Upper lobe of left lung (tissue), 6 donors: ENCODE data around the gene KRTAP5-6. TPM values are rescaled to one million over a fixed set of nuclear protein-coding genes. Genes with fewer than 3 reads are reported as not detected.
A peak's percentile ranks its signal among the peaks of the same experiment; 100 is the strongest.
"Not testable (repeated sequence)": the region's sequence is repeated elsewhere in the genome, so short reads cannot be mapped to it uniquely, and the experiment has no call there.

ENCODE experiments used
- ATAC-seq, 2 donors: fragments of 200-7000 bp; cut with Tn5 transposase; one replicate each; pipeline ENCODE4 v1.9.1; 2022; ENCODE audit warnings: mild to moderate bottlenecking in 2 of 2, moderate library complexity in 2 of 2; ENCODE audit not compliant: low FRiP score in 2 of 2
- DNase-seq, 2 donors: peaks; one replicate each; pipeline ENCODE4 v3.0.0-alpha.2; 2019 to 2020
- H3K27ac ChIP-seq, 4 donors: fragments of 200-600 bp; sonication (generic); one replicate each; pipeline ENCODE4 v1.5.1; 2016 to 2019
- H3K27me3 ChIP-seq, 4 donors: fragments of 200-600 bp; sonication (generic); one replicate each; pipeline ENCODE4 v1.5.1; 2017 to 2019
- H3K36me3 ChIP-seq, 4 donors: fragments of 200-600 bp; sonication (generic); one replicate each; pipeline ENCODE4 v1.5.1; 2016 to 2019
- H3K4me1 ChIP-seq, 4 donors: fragments of 200-600 bp; sonication (generic); one replicate each; pipeline ENCODE4 v1.5.1; 2018 to 2019
- H3K4me3 ChIP-seq, 4 donors: fragments of 200-600 bp; sonication (generic); one replicate each; pipeline ENCODE4 v1.5.1; 2017 to 2019; ENCODE audit warnings: mild to moderate bottlenecking in 2 of 4, moderate library complexity in 1 of 4
- H3K9me3 ChIP-seq, 4 donors: fragments of 200-600 bp; sonication (generic); one replicate each; pipeline ENCODE4 v1.5.1; 2018 to 2019
- CTCF ChIP-seq, 6 experiments: fragments of 450-650 bp in 4 of 6; fragments of 200-600 bp in 2 of 6; sonication (generic) in 2 of 6; IDR thresholded peaks; one replicate each; pipeline ENCODE4 v1.5.1; 2016 to 2019; ENCODE audit warnings: antibody characterized with exemption in 6 of 6
- EP300 ChIP-seq, 4 donors: sonication (generic); formaldehyde crosslinking; IDR thresholded peaks; one replicate each; pipeline ENCODE4 v1.5.1; 2017; ENCODE audit warnings: antibody characterized with exemption in 4 of 4, control low read depth in 2 of 4
- POLR2A ChIP-seq, 4 donors: fragments of 450-650 bp; IDR thresholded peaks; one replicate each; pipeline ENCODE4 v1.5.1; 2016 to 2017; ENCODE audit warnings: antibody characterized with exemption in 4 of 4, mild to moderate bottlenecking in 2 of 4
- POLR2AphosphoS5 ChIP-seq, 2 donors: sonication (generic); formaldehyde crosslinking; IDR thresholded peaks; one replicate each; pipeline ENCODE4 v1.5.1; 2017; ENCODE audit warnings: antibody characterized with exemption in 2 of 2
- WGBS, 2 donors: methylation state at CpG; one replicate each; pipeline ENCODE4 v1.1.5; 2017 to 2018; 5-methylcytosine and 5-hydroxymethylcytosine counted together
- total RNA-seq, 6 donors: library from RNA; depleted of rRNA in 4 of 6; stranded (reverse); fragments of >200 nt in 4 of 6; gene quantifications; one replicate each; pipeline versions ENCODE4 v1.1.0 to v1.2.1, GENCODE V29; 2016 to 2021
- donor health status: DM: no; HTN: no; CAD: no; lungs with moderate emphysema.
- donor health status: DM: no; HTN: yes; CAD: no; lungs with severe emphysema.

Gene KRTAP5-6
- total RNA-seq, 6 donors from 2014 or later: not detected

- no peaks in the 10 kb centered on the region for H3K27me3 ChIP-seq
- no peak for DNase-seq
- no peaks in the 10 kb centered on the region for H3K9me3 ChIP-seq
- H3K4me3 ChIP-seq: no peak overlapping the region
- 70 to 79% methylated on average over 10 of the region's 10 CpGs for whole genome bisulfite sequencing, 2 donors
- no peaks in the 10 kb centered on the region for H3K36me3 ChIP-seq
- H3K4me1 ChIP-seq: no peaks in the 10 kb centered on the region
- no peak overlapping the region for H3K27ac ChIP-seq
- no peak for ATAC-seq
- TF ChIP-seq POLR2AphosphoS5 (IDR thresholded peaks at IDR 0.05): no peak
- TF ChIP-seq EP300 (IDR thresholded peaks at IDR 0.05): no peak
- no peak for TF ChIP-seq POLR2A (IDR thresholded peaks at IDR 0.05)
- no peak for TF ChIP-seq CTCF (IDR thresholded peaks at IDR 0.05)
Measured at GRCh38 chr11:1679881-1680280, 17.1 kb upstream of the KRTAP5-6 start.

GRCh38 chr11:1682225-1682905 lies 14.6 kb upstream of the KRTAP5-6 start:
- ATAC-seq (no peak), DNase-seq (no peak)
- TF ChIP-seq POLR2A (IDR thresholded peaks at IDR 0.05) (no peak), CTCF (IDR thresholded peaks at IDR 0.05) (no peak)
- H3K4me3 ChIP-seq: no peak overlapping the region
- H3K27me3 ChIP-seq: no peaks in the 10 kb centered on the region
- WGBS, 2 donors: 36 to 44% methylated on average over 15 of the region's 15 CpGs
- no peaks in the 10 kb centered on the region for H3K9me3 ChIP-seq
- no peaks in the 10 kb centered on the region for H3K4me1 ChIP-seq
- no peaks in the 10 kb centered on the region for H3K36me3 ChIP-seq
- no peak overlapping the region for H3K27ac ChIP-seq

- 79 to 83% methylated on average over 9 to 14 of the region's 19 CpGs for WGBS, 2 donors
- not testable (repeated sequence) for H3K4me3 ChIP-seq, H3K27ac ChIP-seq, H3K9me3 ChIP-seq, H3K27me3 ChIP-seq, ATAC-seq, H3K36me3 ChIP-seq, H3K4me1 ChIP-seq
- peak in 1 of 2 donors; percentile 60 for DNase-seq
Measured at GRCh38 chr11:1683216-1683615, 13.8 kb upstream of the KRTAP5-6 start.

- H3K27ac ChIP-seq, H3K4me1 ChIP-seq, H3K4me3 ChIP-seq, H3K9me3 ChIP-seq, H3K27me3 ChIP-seq, H3K36me3 ChIP-seq: not testable (repeated sequence)
- 69% methylated on average over 5 of the region's 24 CpGs; no CpG with 5 or more reads in 1 of the 2 donors for WGBS, 2 donors
- ATAC-seq (peak in 1 of 2 donors; percentile 46), DNase-seq (peak in 1 of 2 donors; percentile 37)
Measured at GRCh38 chr11:1683904-1684572, 13.0 kb upstream of the KRTAP5-6 start.

GRCh38 chr11:1684886-1685874 lies 11.8 kb upstream of the KRTAP5-6 start:
- H3K27me3 ChIP-seq, H3K27ac ChIP-seq, H3K4me3 ChIP-seq, H3K36me3 ChIP-seq, H3K4me1 ChIP-seq, H3K9me3 ChIP-seq: not testable (repeated sequence)
- 75 to 85% methylated on average over 11 to 13 of the region's 18 CpGs for WGBS, 2 donors
- DNase-seq: peak in 1 of 2 donors; percentile 71
- peak; percentile 37 to 69 for ATAC-seq

GRCh38 chr11:1686220-1686619 lies 10.8 kb upstream of the KRTAP5-6 start:
- not testable (repeated sequence) for H3K27me3 ChIP-seq, H3K36me3 ChIP-seq, H3K27ac ChIP-seq, H3K4me1 ChIP-seq, DNase-seq, H3K4me3 ChIP-seq, H3K9me3 ChIP-seq
- WGBS, 2 donors: 76 to 80% methylated on average over 12 of the region's 15 CpGs
- peak in 1 of 2 donors; percentile 12 for ATAC-seq

GRCh38 chr11:1688336-1688947 lies 8.6 kb upstream of the KRTAP5-6 start:
- H3K4me1 ChIP-seq, DNase-seq, ATAC-seq, H3K27me3 ChIP-seq, H3K27ac ChIP-seq, H3K36me3 ChIP-seq, H3K4me3 ChIP-seq, H3K9me3 ChIP-seq: not testable (repeated sequence)
- 71 to 82% methylated on average over 18 to 19 of the region's 19 CpGs for WGBS, 2 donors

GRCh38 chr11:1689250-1690166 lies 7.5 kb upstream of the KRTAP5-6 start:
- not testable (repeated sequence) for H3K27me3 ChIP-seq, H3K9me3 ChIP-seq, H3K27ac ChIP-seq, H3K36me3 ChIP-seq, ATAC-seq, H3K4me3 ChIP-seq
- peak in 1 of 2 donors; percentile 64 for DNase-seq
- 76 to 87% methylated on average over 7 to 25 of the region's 32 CpGs for WGBS, 2 donors
- H3K4me1 ChIP-seq: peaks cover 5 to 16% (median 13%) of the 10 kb centered on the region in 4 donors
